NCI-H1436 (cell line): ENCODE measurements around the gene C22orf23.
"Not testable (repeated sequence)": the region's sequence is repeated elsewhere in the genome, so short reads cannot be mapped to it uniquely, and the experiment has no call there.

ENCODE experiments used
- DNase-seq: peaks from one replicate; lab custom pipeline; 2025; lab: John Stamatoyannopoulos, UW

Gene C22orf23

DNA sequence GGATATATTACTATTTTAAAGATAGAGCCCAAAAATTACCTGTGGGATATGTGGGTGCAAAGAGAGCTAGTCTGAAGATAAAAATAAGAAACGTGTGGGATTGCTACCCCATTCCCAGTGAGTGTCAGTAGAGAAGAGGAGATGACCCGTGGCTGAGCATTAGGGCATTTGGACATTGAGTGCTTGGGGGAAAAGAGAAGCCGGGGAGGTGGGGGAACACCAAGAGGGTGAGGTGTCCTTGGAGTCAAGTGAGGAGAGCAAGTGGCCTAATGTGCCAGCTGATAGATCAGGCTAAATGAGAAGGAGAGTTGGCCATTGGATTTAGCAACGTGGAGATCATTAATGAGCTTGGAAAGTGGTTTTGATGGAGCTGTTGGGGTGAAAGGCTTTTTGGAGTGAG is 1.3 kb upstream of the C22orf23 start:
- DNase-seq = no peak

DNA sequence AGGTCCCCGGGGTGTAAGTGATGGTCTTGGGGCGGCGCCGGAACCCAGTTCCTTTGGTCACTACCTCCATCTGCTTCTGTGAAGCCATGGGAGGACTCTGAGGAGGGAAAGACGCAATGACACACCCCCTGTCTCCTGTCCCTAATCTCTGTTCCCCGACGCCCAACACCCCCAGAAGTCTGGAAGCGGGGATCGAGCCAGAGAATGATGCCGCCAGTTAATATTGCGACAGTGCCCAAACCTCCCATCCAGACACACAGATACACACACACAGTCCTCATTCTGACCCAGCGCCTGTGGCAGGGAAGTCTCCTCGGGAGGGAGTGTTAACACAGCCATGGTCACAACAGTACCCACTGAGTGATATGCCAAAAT is 352 bp downstream of the C22orf23 start:
- DNase-seq = no peak

DNA sequence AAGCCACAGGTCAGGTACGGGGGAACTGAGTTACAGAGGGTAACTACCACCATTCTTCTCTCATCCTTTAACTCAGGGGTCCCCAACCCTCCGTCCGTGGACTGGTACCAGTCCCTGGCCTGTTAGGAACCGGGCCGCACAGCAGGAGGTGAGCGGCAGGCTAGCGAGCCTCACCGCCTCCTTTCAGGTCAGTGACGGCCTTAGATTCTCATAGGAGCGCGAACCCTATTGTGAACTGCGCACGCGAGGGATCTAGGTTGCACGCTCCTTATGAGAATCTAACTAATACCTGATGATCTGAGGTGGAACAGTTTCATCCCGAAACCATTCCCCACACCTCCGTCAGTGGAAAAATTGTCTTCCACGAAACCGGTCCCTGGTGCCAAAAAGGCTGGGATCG is 772 bp downstream of the C22orf23 start:
- not testable (repeated sequence) for DNase-seq

DNA sequence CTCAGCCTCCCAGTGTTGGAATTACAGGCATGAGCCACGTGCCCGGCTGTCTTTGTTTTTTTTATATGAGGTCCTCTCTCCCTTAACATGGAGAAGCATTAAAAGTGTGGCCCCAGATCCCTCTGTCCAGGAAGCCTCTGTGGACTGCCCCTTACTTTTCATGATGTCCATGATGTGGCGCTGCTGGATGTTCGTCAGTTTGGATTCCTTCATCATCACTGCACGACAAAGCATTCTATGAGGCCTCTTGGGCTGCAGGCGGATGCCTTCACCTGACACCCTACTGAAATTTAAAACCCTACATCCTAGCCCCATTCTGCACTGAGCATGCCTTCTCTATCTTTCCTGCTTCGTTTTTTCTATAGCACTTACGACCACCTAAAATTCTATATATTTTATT is 2.1 kb downstream of the C22orf23 start:
- no peak for DNase-seq

DNA sequence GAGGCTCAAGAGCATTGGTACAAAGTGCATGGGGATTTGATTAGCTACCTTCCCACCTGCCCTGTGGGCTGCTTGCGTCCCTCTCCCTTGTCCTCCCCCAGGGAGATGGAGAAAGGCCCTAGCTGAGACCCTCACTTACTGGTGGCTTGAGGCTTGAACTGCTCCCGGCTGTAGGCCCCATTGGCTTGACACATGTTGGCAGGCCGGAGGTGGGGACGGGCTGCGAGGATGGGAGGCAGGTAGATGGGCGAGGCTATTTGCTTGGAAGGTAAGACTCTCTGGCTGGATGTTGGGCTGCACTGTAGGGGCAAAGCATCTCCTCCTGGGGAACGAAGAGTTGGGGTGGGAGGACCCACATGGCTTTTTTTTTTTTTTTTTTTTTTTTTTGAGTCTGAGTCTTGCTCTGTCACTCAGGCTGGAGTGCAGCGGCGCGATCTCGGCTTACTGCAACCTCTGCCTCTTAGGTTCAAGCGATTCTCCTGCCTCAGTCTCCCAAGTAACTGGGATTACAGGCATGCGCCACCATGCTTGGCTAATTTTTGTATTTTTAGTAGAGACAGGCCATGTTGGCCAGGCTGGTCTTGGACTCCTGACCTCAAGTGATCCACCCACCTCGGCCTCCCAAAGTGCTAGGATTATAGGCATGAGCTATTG is 6.1 kb downstream of the C22orf23 start:
- DNase-seq = not testable (repeated sequence)

DNA sequence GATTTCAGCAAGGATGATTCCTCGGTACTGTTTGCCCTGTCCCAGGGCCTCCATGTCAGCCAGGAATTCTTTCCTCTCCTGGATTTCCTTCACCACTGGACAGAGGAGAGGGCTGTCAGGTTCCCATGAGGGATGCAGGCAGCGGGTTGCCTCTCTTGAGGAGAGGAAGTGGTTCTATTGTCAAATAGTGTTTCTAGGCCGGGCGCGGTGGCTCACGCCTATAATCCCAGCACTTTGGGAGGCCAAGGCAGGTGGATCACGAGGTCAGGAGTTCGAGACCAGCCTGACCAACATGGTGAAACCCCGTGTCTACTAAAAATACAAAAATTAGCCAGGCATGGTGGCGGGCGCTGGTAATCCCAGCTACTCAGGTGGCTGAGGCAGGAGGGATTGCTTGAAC is 9.0 kb downstream of the C22orf23 start:
- not testable (repeated sequence) for DNase-seq

DNA sequence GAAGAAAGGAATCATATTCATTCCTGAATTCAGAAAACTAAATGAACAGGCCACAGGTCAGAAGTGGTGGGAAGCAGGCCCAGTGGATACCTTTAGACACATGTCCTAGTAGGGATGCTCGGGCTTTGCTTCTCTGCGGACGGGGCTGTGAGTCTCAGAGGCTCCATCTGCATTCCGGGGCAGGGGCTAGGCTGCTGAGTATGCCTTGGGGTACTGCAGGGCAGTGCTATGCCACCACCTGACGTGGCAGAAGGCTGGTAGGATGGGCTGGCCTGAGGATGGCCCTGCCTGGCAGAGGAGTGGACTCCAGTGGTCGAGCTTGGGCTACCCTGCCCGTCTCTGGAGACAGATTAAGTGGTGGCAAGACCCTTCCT is 9.6 kb downstream of the C22orf23 start:
- no peak for DNase-seq

DNA sequence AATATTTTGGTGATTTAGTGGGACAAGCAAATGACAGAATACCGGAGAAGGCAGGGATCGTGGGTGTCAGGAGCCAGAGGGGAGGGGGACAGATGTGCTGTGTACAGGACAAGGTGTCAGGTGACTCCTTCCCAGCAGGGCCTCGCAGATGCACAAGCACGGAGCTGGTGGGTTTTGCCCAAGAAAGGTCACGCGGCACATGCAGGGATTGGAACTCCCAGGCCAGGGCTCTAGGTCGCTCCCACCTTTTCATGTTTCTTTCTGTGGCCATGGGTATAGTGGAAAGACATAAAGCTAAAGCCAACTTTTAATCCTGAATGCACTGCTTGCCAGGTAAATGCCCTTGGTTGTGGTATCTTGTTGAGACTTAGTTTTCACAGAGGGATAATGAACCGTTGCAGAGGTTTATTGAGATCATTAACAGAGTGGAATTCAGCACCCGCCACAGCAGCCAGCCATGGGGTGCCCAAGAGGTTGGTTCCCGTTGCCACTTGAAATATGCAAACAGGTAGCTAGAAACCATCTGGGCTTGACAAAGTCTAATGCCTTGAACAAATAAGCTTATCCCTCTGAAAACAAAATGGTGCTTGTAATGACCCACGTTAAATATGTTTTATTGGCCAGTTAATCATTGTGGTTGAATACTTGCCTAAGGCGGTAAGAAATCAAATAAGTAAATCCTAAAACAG is 10.1 kb downstream of the C22orf23 start:
- DNase-seq = no peak

DNA sequence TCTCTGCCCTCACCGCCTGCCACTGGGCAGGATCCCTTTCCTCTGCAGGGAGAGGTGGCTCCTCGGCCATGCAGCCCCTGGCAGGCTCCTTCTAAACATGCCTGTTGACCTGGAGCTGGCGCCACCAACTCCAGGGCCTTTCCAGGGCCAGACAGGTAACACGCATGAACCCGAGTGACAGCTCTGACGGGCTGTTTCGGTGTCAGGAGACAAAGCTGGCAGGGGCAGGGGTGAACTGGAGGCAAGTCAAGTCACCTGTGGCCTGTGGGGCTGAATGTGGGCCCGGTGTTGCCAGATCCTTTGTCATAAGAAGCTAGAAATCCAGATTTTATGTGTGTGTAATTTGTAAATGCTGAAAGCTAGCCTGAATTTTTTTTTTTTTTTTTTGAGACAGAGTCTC is 11.3 kb downstream of the C22orf23 start:
- DNase-seq = no peak

DNA sequence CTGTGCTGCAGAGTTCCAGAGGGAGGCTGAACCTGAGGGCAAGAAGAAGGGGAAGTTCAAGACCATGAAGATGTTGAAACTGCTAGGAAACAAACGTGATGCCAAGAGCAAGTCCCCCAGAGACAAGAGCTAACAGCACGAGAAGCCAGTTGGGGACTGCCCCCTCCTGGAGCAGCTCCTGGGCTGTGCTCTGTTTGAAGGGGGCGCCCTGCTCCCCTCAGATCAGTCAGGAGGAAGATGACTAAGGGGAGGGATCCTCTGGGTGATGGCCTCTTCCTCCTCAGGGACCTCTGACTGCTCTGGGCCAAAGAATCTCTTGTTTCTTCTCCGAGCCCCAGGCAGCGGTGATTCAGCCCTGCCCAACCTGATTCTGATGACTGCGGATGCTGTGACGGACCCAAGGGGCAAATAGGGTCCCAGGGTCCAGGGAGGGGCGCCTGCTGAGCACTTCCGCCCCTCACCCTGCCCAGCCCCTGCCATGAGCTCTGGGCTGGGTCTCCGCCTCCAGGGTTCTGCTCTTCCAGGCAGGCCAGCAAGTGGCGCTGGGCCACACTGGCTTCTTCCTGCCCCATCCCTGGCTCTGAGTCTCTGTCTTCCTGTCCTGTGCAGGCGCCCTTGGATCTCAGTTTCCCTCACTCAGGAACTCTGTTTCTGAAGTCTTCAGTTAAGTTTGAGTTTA is 12.6 kb downstream of the C22orf23 start:
- DNase-seq = no peak

DNA sequence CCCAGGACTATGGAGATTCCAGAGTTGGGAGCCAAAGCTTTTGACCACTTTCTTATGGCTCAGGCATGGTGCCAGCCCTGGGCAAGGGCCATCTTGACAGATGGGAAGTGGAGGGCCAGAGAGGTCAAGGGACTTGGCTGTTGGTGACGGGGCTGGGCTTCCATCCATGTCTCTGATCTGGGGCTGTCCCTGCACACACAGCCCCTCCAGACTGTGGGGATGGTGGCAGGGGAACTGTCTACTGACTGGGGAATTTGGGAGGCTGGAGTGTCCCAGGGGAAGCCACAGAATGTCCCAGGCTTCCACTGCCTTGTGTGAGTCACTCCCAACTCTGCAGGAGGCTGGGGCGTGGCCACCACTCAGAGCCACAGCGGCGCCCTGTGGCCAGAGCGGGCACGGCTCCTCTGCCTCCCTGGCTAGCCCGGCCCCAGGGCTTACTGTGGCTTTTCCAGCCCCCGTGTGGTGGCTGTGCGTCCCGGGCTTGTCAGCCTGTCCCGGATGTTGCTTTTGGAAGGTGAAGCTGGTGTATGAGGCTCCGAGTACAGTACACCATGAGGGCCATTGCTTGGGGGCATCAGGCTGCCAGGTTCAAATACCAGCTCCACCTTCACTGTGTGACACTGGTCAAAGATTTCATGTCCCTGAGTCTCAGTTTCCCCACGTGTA is 19.6 kb downstream of the C22orf23 start:
- DNase-seq = peak; percentile 41

DNA sequence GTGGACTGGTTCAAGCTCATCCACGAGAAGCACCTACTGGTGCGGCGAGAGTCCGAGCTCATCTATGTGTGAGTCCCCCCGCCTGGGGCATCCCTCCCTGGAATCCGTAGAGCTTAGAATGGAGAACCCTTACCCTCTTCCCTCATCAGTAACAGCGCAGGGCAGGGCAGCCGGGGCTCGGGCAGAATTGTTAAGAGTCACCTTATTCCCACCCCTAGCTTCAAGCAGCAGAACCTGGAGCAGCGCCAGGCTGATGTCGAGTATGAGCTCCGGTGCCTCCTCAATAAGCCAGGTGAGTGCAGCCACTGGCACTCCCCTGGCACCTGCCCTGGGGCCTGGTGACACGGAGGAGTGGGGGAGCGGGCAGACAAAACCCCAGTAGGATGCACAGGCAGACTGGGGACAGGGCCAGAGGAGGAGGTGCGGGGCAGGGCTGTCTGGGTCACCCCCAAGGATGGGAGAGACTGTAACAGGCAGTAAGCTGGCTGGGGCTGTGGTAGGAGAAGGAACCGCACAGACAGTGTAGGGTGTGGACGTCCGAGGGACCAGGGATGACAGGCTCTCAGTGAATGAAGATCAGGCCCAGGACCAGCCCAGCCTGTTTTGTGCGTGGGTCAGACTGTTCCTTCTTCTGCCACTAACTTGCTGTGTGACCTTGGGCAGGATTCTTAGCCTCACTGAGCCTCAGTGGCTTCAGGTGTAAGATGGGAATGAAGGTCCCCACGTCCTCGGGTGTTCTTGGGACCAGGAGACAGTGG is 20.4 kb downstream of the C22orf23 start:
- no peak for DNase-seq

DNA sequence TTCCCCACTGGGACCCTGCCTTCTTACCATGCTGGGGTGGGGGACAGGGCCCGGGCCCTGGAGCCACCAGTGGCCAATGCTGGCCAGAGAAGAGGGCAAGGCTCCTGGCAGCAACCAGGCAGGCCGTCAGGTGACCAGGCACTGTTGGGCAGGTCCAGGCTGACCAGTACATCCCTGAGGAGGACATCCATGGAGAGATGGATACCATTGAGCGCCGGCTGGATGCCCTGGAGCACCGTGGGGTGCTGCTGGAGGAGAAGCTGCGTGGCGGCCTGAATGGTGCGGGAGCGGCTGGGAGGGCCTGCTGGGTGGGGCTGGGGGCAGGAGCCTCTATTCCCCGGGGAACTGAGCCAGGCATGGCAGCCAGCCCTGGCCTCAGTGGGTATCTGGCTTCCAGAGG is 21.0 kb downstream of the C22orf23 start:
- no peak for DNase-seq

DNA sequence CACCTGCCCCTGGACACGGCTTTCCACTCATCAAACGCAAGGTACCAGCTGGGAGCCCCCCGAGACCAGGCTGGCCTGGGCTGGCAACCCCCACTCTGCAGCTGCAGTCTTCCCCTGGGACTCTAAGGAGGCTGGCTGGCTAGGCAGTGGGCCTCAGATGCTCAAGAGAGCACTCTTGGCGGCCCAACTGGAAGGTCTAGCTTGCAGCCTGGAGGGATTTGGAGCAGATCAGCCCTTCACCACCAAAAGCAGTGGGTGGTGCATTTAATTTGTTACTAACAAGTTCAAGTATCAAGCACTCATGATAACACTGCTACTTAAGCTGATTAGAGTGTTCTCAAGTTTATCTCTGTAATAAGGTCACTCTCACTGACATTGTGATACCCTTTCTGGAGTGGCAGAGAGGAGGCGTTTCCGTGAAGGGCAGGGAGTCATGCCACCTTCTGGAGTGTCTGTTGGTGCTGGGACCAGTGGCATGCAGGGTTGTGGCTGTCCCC is 21.5 kb downstream of the C22orf23 start:
- DNase-seq = no peak

DNA sequence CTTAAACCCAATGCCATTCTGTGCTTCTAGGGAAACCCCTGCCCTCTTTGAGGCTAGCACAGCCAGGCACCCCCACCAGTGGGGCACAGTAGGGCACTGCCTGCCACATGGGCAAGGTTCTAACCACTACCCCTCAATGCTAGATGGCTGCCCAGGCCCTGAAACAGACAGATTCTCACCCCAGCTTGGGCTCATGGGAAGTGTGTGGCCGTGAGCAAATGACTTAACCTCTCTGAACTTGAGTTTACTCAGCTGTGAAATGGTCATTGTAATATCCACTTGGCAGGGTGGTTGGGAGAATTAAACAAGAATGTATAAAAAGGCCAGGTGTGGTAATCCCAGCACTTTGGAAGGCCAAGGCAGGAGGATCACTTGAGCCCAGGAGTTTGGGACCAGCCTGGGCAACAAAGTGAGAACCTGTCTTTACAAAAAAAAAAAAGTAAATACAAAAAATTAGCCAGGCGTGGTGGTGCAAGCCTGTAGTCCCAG is 22.4 kb downstream of the C22orf23 start:
- no peak for DNase-seq

DNA sequence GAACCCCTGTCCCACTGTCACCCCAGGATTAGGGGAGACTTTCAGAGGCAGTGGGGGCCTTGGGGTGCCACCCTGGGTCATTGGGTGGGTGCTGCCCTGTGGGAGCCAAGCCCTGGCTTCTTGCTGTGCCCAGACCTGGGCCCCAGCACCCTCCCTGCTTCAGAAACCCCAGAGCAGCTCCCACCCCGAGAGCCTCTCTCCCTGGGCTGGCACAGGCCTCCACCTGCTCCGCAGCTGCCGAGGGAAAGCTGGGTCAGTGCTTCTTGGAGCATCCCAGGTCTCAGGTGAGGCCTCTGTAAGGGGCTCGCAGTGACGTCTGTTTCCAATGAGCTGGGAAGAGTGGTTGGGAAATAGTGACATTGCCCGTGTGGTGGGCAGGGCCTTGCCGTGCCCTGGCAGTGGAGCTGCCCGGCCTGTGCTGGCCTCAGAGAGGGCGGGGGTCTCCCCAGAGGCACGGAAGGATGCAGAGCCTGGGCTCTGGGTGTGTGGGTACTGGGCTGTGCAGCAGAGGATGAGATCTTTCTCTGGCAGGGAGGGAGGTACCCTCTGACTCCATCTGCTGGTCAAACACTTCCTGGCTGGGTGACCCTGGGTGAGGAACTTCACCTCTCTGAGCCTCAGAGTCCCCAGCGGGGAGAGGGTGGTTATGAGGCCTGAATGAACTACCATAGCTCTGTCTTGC is 23.0 kb downstream of the C22orf23 start:
- DNase-seq = no peak

DNA sequence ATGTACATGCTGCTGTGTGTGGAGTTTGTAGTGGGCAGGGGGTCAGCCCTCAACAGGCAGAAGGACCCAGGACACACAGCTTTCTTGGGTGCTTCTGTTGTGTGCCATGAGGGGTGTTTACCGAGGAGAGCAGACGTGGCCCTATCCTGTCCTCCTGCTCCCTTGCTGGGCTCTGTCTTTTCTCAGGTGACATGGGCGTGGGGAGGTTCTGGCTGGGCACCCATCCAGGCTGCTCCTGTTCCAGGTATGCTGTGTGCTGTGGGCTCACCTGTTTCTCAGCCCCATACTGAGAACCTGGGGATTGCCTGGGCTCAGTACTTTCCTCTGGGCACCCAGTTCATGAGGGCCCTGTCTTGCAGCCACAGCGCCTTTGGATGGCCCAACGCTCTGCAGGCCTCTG is 24.0 kb downstream of the C22orf23 start:
- no peak for DNase-seq

DNA sequence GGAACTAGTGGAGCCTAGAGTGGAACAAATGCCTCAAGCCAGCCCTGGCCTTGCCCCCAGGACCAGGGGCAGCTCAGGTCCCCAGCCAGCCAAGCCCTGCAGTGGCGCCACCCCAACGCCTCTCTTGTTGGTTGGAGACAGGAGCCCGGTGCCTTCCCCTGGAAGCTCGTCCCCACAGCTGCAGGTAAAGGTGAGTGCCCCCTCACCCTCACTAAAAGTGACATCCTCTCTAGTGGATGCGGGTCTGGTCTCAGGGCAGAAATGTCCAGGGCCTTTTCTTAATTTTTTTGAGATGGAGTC is 25.8 kb downstream of the C22orf23 start:
- no peak for DNase-seq

DNA sequence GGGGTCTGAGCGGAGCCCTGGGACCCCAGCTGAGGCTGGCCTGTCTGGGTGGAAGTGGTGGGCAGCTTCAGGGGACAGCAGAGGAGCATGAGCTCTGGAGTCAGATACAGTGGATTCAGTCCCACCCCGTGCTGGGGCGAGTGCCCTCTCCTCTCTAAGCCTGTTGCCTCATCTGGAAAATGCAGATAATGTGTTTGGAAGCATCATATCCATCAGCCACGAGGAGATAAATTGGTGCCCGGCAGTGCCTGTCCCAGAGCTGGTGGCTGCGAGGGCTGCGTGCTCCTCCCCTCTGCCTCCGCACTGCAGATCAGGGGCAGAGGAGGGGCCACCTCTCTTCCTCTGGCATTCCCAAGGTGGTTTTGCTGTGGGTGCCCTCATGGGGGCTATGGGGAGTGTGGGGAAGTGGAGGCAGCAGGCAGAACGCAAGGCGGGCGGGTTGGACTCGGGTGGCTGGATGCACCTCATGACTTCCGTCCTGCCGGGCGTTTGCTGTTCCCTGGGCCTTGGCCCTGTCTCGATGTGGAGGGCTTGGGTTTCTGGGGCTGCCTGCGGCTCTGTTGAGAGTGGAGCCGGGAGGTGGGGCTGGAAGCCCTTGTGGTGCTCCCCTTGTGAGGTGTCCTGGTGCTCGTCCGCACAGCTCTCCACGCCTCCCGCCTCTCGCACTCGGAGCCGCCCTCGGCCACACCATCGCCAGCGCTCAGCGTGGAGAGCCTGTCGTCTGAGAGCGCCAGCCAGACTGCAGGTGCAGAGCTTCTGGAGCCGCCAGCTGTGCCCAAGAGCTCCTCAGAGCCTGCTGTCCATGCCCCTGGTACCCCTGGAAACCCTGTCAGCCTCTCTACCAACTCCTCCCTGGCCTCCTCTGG is 26.4 kb downstream of the C22orf23 start:
- DNase-seq = no peak

DNA sequence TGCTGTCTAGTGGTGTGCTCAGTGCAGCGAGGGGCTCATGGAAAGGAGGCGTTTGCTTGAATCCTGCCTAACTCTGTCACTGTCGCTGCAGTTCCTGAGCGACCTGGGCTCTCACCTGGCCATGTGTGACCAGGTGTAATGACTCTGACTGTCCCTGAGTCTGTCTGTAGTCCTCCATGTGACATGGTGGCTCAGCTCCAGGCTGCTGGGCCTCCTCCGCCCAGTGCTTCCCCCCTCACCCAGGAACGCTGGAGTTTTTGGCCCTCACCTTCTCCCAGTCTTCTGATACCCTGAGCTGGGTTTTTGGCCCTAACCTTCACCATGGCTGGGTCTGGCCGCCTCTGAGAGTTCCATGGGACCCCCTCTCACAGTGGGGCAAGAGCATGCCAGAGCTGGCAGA is 27.0 kb downstream of the C22orf23 start:
- no peak for DNase-seq

DNA sequence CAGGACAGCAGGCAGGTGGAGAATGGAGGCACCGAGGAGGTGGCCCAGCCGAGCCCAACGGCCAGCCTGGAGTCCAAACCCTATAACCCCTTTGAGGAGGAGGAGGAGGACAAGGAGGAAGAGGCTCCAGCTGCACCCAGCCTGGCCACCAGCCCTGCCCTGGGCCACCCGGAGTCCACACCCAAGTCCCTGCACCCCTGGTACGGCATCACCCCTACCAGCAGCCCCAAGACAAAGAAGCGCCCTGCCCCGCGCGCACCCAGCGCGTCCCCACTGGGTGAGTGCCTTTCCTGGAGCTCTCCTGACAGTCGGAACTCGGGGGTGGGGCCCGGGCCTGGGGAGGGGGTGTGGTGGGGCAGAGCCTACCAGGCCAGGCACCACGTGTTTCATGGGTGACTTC is 27.6 kb downstream of the C22orf23 start:
- no peak for DNase-seq
